ENCODE results near the gene YIPF3. TPM values are rescaled to one million over a fixed set of nuclear protein-coding genes. Genes with fewer than 3 reads are reported as not detected.
"Not testable (repeated sequence)": the region's sequence is repeated elsewhere in the genome, so short reads cannot be mapped to it uniquely, and the experiment has no call there.

YIPF3 gene
- total and polyA plus RNA-seq, 5 donors: 70.3 to 95.0 (median 73.0) TPM

GRCh38 chr6:43475516-43475915 lies 41.2 kb downstream of the YIPF3 start:
- intact Hi-C loops (cut with DNase I): no loop called here
- 87% methylated on average over 6 of the region's 6 CpGs for WGBS
- no peak overlapping the region for H3K27ac ChIP-seq (ENCODE audit: low read length)
- DNase-seq (no peak), ATAC-seq (no peak)
- peaks cover 9% of the 10 kb centered on the region for H3K4me1 ChIP-seq (ENCODE audit: control insufficient read depth, insufficient read depth, low read length)
- no peak overlapping the region for H3K4me3 ChIP-seq (ENCODE audit: low read length)
- H3K9me3 ChIP-seq (ENCODE audit: control insufficient read depth, low read length): no peaks in the 10 kb centered on the region
- no peaks in the 10 kb centered on the region for H3K27me3 ChIP-seq (ENCODE audit: control insufficient read depth, insufficient read depth)

GRCh38 chr6:43472515-43472914 lies 44.2 kb downstream of the YIPF3 start:
- no peaks in the 10 kb centered on the region for H3K27me3 ChIP-seq (ENCODE audit: control insufficient read depth, insufficient read depth)
- H3K9me3 ChIP-seq (ENCODE audit: control insufficient read depth, low read length): no peaks in the 10 kb centered on the region
- no peak for ATAC-seq
- H3K4me1 ChIP-seq (ENCODE audit: control insufficient read depth, insufficient read depth, low read length): no peaks in the 10 kb centered on the region
- no peak overlapping the region for H3K4me3 ChIP-seq (ENCODE audit: low read length)
- WGBS: 97% methylated on average over 4 of the region's 4 CpGs
- H3K27ac ChIP-seq (ENCODE audit: low read length): no peak overlapping the region
- intact Hi-C loops (cut with DNase I): no loop called here
- no peak for DNase-seq

- Histone ChIP-seq H3K4me1 (ENCODE audit: control insufficient read depth, insufficient read depth, low read length) (no peaks in the 10 kb centered on the region), H3K27ac (ENCODE audit: low read length) (no peak overlapping the region), H3K27me3 (ENCODE audit: control insufficient read depth, insufficient read depth) (no peaks in the 10 kb centered on the region), H3K4me3 (ENCODE audit: low read length) (no peak overlapping the region), H3K9me3 (ENCODE audit: control insufficient read depth, low read length) (no peaks in the 10 kb centered on the region)
- no peak for DNase-seq
- intact Hi-C loops (cut with DNase I): no loop called here
- ATAC-seq: no peak
- WGBS: 79% methylated on average over 1 of the region's 1 CpG
Observed at GRCh38 chr6:43471399-43471798, 45.3 kb downstream of the YIPF3 start.

GRCh38 chr6:43469947-43470346 lies 46.8 kb downstream of the YIPF3 start:
- DNase-seq (no peak), ATAC-seq (no peak)
- Histone ChIP-seq H3K9me3 (ENCODE audit: control insufficient read depth, low read length) (no peaks in the 10 kb centered on the region), H3K4me3 (ENCODE audit: low read length) (no peak overlapping the region), H3K27me3 (ENCODE audit: control insufficient read depth, insufficient read depth) (no peaks in the 10 kb centered on the region), H3K27ac (ENCODE audit: low read length) (no peak overlapping the region), H3K4me1 (ENCODE audit: control insufficient read depth, insufficient read depth, low read length) (no peaks in the 10 kb centered on the region)
- WGBS: 92% methylated on average over 7 of the region's 7 CpGs
- intact Hi-C loops (cut with DNase I): no loop called here

- intact Hi-C loops (cut with DNase I): no loop called here
- Histone ChIP-seq H3K4me3 (ENCODE audit: low read length) (no peak overlapping the region), H3K9me3 (ENCODE audit: control insufficient read depth, low read length) (no peaks in the 10 kb centered on the region), H3K27me3 (ENCODE audit: control insufficient read depth, insufficient read depth) (no peaks in the 10 kb centered on the region), H3K4me1 (ENCODE audit: control insufficient read depth, insufficient read depth, low read length) (no peaks in the 10 kb centered on the region), H3K27ac (ENCODE audit: low read length) (no peak overlapping the region)
- 55% methylated on average over 13 of the region's 13 CpGs for WGBS
- ATAC-seq (peak; percentile 73 to 79), DNase-seq (no peak)
Observed at GRCh38 chr6:43468748-43469681, 47.7 kb downstream of the YIPF3 start.

GRCh38 chr6:43468240-43468639 lies 48.5 kb downstream of the YIPF3 start:
- peak; percentile 23 to 60 for ATAC-seq

GRCh38 chr6:43467752-43468151 lies 49.0 kb downstream of the YIPF3 start:
- 37% methylated on average over 4 of the region's 4 CpGs for WGBS
- intact Hi-C loops (cut with DNase I): no loop called here
- ATAC-seq: peak in 1 of 2 donors; percentile 21

More at GRCh38 chr6:43468240-43468639, 48.5 kb downstream of the YIPF3 start:
- DNase-seq: no peak
- no peak overlapping the region for H3K27ac ChIP-seq (ENCODE audit: low read length)
- H3K4me1 ChIP-seq (ENCODE audit: control insufficient read depth, insufficient read depth, low read length): no peaks in the 10 kb centered on the region
- WGBS: 50% methylated on average over 4 of the region's 4 CpGs
- no peaks in the 10 kb centered on the region for H3K9me3 ChIP-seq (ENCODE audit: control insufficient read depth, low read length)
- intact Hi-C loops (cut with DNase I): no loop called here
- no peaks in the 10 kb centered on the region for H3K27me3 ChIP-seq (ENCODE audit: control insufficient read depth, insufficient read depth)
- no peak overlapping the region for H3K4me3 ChIP-seq (ENCODE audit: low read length)

GRCh38 chr6:43467265-43467664 lies 49.5 kb downstream of the YIPF3 start:
- H3K4me1 ChIP-seq (ENCODE audit: control insufficient read depth, insufficient read depth, low read length); H3K27ac ChIP-seq (ENCODE audit: low read length); intact Hi-C loops (cut with DNase I); H3K4me3 ChIP-seq (ENCODE audit: low read length); H3K27me3 ChIP-seq (ENCODE audit: control insufficient read depth, insufficient read depth); ATAC-seq; H3K9me3 ChIP-seq (ENCODE audit: control insufficient read depth, low read length); DNase-seq: not testable (repeated sequence)
- WGBS: 62% methylated on average over 5 of the region's 5 CpGs

More at GRCh38 chr6:43467752-43468151, 49.0 kb downstream of the YIPF3 start:
- no peak overlapping the region for H3K4me3 ChIP-seq (ENCODE audit: low read length)
- no peaks in the 10 kb centered on the region for H3K27me3 ChIP-seq (ENCODE audit: control insufficient read depth, insufficient read depth)
- H3K27ac ChIP-seq (ENCODE audit: low read length): no peak overlapping the region
- H3K9me3 ChIP-seq (ENCODE audit: control insufficient read depth, low read length): no peaks in the 10 kb centered on the region
- no peak for DNase-seq
- no peaks in the 10 kb centered on the region for H3K4me1 ChIP-seq (ENCODE audit: control insufficient read depth, insufficient read depth, low read length)

GRCh38 chr6:43465948-43466347 lies 50.8 kb downstream of the YIPF3 start:
- DNase-seq: no peak
- H3K4me3 ChIP-seq (ENCODE audit: low read length): no peak overlapping the region
- no peak for ATAC-seq
- intact Hi-C loops (cut with DNase I): no loop called here
- 71% methylated on average over 2 of the region's 2 CpGs for WGBS
- no peak overlapping the region for H3K27ac ChIP-seq (ENCODE audit: low read length)
- H3K4me1 ChIP-seq (ENCODE audit: control insufficient read depth, insufficient read depth, low read length): no peaks in the 10 kb centered on the region
- no peaks in the 10 kb centered on the region for H3K9me3 ChIP-seq (ENCODE audit: control insufficient read depth, low read length)
- H3K27me3 ChIP-seq (ENCODE audit: control insufficient read depth, insufficient read depth): no peaks in the 10 kb centered on the region

GRCh38 chr6:43464337-43464736 lies 52.4 kb downstream of the YIPF3 start:
- no peaks in the 10 kb centered on the region for H3K9me3 ChIP-seq (ENCODE audit: control insufficient read depth, low read length)
- H3K27ac ChIP-seq (ENCODE audit: low read length): no peak overlapping the region
- H3K4me1 ChIP-seq (ENCODE audit: control insufficient read depth, insufficient read depth, low read length): no peaks in the 10 kb centered on the region
- ATAC-seq (no peak), DNase-seq (no peak)
- WGBS: 79% methylated on average over 8 of the region's 8 CpGs
- H3K27me3 ChIP-seq (ENCODE audit: control insufficient read depth, insufficient read depth): no peaks in the 10 kb centered on the region
- intact Hi-C loops (cut with DNase I): no loop called here
- H3K4me3 ChIP-seq (ENCODE audit: low read length): no peak overlapping the region

- Histone ChIP-seq H3K27me3 (ENCODE audit: control insufficient read depth, insufficient read depth) (no peaks in the 10 kb centered on the region), H3K27ac (ENCODE audit: low read length) (no peak overlapping the region), H3K4me3 (ENCODE audit: low read length) (no peak overlapping the region), H3K4me1 (ENCODE audit: control insufficient read depth, insufficient read depth, low read length) (no peaks in the 10 kb centered on the region), H3K9me3 (ENCODE audit: control insufficient read depth, low read length) (no peaks in the 10 kb centered on the region)
- ATAC-seq (no peak), DNase-seq (no peak)
- intact Hi-C loops (cut with DNase I): no loop called here
- 77% methylated on average over 5 of the region's 5 CpGs for WGBS
Observed at GRCh38 chr6:43461936-43462335, 54.8 kb downstream of the YIPF3 start.

Data from right cardiac atrium (tissue), 5 donors.